Lower leg skin (tissue), 3 donors: Measurements from ENCODE around the gene DTD1.

Experiments used
- CTCF ChIP-seq, 3 donors: fragments of 450-650 bp; IDR thresholded peaks; one replicate each; pipeline ENCODE4 v1.5.1; 2016; ENCODE audit warnings: antibody characterized with exemption in 3 of 3, mild to moderate bottlenecking in 3 of 3, moderate library complexity in 2 of 3
- POLR2A ChIP-seq, 2 donors: fragments of 450-650 bp; IDR thresholded peaks; one replicate each; pipeline ENCODE4 v1.6.1; 2016 to 2017; ENCODE audit warnings: antibody characterized with exemption in 2 of 2, mild to moderate bottlenecking in 1 of 2, moderate library complexity in 1 of 2

- TF ChIP-seq CTCF (IDR thresholded peaks at IDR 0.05) (no peak), POLR2A (IDR thresholded peaks at IDR 0.05) (no peak)
Measured at GRCh38 chr20:18577942-18578341, 9.9 kb upstream of the DTD1 start.
